Measurements from ENCODE around the gene ANKRD29. TPM values are rescaled to one million over a fixed set of nuclear protein-coding genes. Genes with fewer than 3 reads are reported as not detected.
"Not testable (repeated sequence)": the region's sequence is repeated elsewhere in the genome, so short reads cannot be mapped to it uniquely, and the experiment has no call there.

ANKRD29 gene
- total and polyA plus RNA-seq, 3 donors from 2014 or later, result 9.1 to 23.5 (median 17.5) TPM

DNA sequence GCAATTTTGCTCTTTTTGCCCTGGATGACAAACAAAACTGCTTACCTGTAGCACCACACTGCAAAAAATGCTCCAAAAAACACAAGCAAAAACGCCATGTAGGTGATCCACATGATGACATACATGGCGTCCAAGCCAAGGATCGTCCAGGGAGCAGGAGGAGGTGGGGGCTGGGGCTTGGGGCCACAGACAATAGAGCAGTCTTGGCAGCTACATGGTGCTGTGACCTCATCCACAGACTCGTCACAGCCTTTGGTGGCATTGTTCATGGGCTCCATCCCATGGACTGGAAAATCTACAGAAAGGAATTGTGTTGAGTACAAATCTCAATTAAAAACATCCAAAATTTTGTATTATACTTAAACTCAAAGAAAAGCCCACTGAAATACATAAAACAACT lies 102.5 kb downstream of the ANKRD29 start:
- intact Hi-C loops (cut with DNase I; ENCODE audit: low total_unique reads), result no loop called here
- TF ChIP-seq, protein P1, sequence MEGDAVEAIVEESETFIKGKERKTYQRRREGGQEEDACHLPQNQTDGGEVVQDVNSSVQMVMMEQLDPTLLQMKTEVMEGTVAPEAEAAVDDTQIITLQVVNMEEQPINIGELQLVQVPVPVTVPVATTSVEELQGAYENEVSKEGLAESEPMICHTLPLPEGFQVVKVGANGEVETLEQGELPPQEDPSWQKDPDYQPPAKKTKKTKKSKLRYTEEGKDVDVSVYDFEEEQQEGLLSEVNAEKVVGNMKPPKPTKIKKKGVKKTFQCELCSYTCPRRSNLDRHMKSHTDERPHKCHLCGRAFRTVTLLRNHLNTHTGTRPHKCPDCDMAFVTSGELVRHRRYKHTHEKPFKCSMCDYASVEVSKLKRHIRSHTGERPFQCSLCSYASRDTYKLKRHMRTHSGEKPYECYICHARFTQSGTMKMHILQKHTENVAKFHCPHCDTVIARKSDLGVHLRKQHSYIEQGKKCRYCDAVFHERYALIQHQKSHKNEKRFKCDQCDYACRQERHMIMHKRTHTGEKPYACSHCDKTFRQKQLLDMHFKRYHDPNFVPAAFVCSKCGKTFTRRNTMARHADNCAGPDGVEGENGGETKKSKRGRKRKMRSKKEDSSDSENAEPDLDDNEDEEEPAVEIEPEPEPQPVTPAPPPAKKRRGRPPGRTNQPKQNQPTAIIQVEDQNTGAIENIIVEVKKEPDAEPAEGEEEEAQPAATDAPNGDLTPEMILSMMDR (IDR thresholded peaks at IDR 0.05), result no peak
- no peak for TF ChIP-seq POLR2A (IDR thresholded peaks at IDR 0.05)
- H3K4me1 ChIP-seq, result no peaks in the 10 kb centered on the region
- 93% methylated on average over 4 of the region's 4 CpGs for WGBS, 2 donors
- no peaks in the 10 kb centered on the region for H3K27me3 ChIP-seq
- no peaks in the 10 kb centered on the region for H3K9me3 ChIP-seq
- no peaks in the 10 kb centered on the region for H3K36me3 ChIP-seq (ENCODE audit: low read depth, missing control alignments)
- no peak for DNase-seq
- no peak overlapping the region for H3K27ac ChIP-seq
- H3K4me3 ChIP-seq, result no peak overlapping the region

DNA sequence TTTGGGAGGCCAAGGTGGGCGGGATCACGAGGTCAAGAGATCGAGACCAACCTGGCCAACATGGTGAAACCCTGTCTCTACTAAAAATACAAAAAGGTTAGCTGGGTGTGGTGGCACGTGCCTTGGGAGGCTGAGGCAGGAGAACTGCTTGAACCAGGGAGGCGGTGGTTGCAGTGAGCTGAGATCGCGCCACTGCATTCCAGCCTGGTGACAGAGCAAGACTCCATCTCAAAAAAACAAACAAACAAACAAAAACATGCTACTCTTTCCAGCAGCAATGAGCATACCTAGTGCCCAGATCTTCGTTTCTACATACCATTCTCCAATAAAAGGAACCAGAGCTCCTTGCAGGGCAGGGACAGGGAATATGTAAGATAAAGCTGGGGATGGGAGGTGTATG lies 105.2 kb downstream of the ANKRD29 start:
- WGBS, 2 donors, result 95 to 97% methylated on average over 8 of the region's 8 CpGs
- H3K4me1 ChIP-seq; H3K4me3 ChIP-seq; H3K27ac ChIP-seq; H3K27me3 ChIP-seq; intact Hi-C loops (cut with DNase I; ENCODE audit: low total_unique reads); H3K9me3 ChIP-seq; H3K36me3 ChIP-seq (ENCODE audit: low read depth, missing control alignments); DNase-seq: not testable (repeated sequence)

DNA sequence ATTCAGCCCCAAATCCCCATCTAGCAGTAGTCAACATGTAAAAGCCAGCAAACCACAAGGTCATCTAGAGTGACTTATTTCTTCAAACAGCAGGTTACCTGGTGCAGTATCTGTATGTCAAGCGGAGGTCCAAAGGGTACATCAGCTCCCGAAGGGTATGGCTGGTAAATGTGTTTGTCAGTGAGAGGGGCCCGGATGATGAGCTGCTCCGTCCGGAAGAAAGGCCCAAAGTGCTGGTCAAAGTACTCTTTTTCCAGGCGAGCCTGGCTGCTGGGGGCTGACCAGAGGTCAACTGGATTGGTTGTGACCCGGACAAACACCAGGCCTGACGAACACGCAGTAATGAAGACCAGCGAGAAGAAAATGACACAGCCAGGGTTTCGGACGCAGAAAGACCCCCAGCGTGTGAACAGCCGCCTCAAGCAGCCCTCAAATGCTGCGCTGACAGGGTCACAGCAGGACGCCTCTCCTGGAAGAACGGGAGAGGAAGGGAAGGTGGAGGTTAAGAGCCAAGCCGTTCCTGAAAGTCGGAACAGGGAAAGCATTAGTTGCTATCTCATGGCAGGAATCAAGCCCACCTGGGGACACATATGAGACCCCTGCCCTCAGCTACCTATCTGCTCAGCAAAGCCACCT lies 106.4 kb downstream of the ANKRD29 start:
- no peaks in the 10 kb centered on the region for H3K4me1 ChIP-seq
- TF ChIP-seq POLR2A (IDR thresholded peaks at IDR 0.05), result no peak
- TF ChIP-seq, protein P1 (IDR thresholded peaks at IDR 0.05), result no peak
- 87 to 96% methylated on average over 14 to 19 of the region's 19 CpGs for WGBS, 2 donors
- intact Hi-C loops (cut with DNase I; ENCODE audit: low total_unique reads), result no loop called here
- no peak overlapping the region for H3K27ac ChIP-seq
- H3K4me3 ChIP-seq, result no peak overlapping the region
- H3K9me3 ChIP-seq, result no peaks in the 10 kb centered on the region
- DNase-seq, result no peak
- no peaks in the 10 kb centered on the region for H3K36me3 ChIP-seq (ENCODE audit: low read depth, missing control alignments)
- H3K27me3 ChIP-seq, result no peaks in the 10 kb centered on the region

DNA sequence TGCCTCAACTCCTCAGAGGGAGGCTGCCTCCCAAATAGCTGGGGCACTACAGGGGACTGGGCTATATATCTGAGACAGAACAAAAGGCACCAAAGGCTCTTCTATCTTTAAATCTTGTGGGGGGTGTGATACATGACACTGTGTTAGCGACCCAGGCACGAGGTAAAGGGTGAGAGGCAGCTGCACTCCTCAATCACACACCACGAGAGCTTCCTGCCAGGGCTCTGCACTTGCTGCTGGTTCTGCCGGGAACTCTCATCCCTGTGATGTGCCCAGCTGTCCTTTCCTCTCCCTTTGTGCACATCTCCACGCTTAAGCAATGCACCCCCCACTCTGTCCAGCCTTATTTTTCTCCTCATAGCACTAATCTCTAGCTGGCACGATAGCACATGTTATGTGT lies 108.8 kb downstream of the ANKRD29 start:
- no peak for DNase-seq
- Histone ChIP-seq H3K4me3 (no peak overlapping the region), H3K9me3 (no peaks in the 10 kb centered on the region), H3K36me3 (ENCODE audit: low read depth, missing control alignments) (no peaks in the 10 kb centered on the region), H3K27me3 (no peaks in the 10 kb centered on the region), H3K27ac (no peak overlapping the region), H3K4me1 (no peaks in the 10 kb centered on the region)
- no peak for TF ChIP-seq POLR2A (IDR thresholded peaks at IDR 0.05)
- TF ChIP-seq, protein P1 (IDR thresholded peaks at IDR 0.05), result no peak
- intact Hi-C loops (cut with DNase I; ENCODE audit: low total_unique reads), result no loop called here
- WGBS, 2 donors, result 73 to 84% methylated on average over 6 of the region's 6 CpGs

DNA sequence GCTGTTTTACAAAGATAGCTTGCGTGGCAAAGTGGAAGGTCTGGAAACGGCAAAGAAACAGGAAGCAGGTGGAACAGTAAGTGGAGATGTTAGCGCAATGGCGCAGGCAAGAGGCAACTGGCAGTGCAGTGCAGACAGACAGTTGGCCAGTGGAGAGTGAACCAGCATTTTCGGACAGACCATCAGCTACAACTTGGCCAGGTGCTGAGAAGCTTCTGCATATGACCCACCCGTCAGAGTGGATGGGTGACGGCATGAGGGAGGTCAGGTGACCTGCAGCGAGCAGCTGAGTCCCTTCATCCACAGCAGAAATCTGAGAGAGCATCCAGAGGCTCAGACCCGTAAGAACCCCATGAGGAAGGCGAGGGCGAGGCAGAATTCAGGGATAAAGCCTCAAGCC lies 110.2 kb downstream of the ANKRD29 start:
- Histone ChIP-seq H3K27ac (no peak overlapping the region), H3K27me3 (no peaks in the 10 kb centered on the region), H3K36me3 (ENCODE audit: low read depth, missing control alignments) (no peaks in the 10 kb centered on the region), H3K4me1 (no peaks in the 10 kb centered on the region), H3K9me3 (no peaks in the 10 kb centered on the region), H3K4me3 (no peak overlapping the region)
- WGBS, 2 donors, result 82 to 89% methylated on average over 11 of the region's 11 CpGs
- intact Hi-C loops (cut with DNase I; ENCODE audit: low total_unique reads), result no loop called here
- TF ChIP-seq POLR2A (IDR thresholded peaks at IDR 0.05), result no peak
- TF ChIP-seq, protein P1 (IDR thresholded peaks at IDR 0.05), result no peak
- DNase-seq, result no peak

Data from testis (tissue), 3 donors.